Adrenal gland (tissue), 12 donors: ENCODE measurements around the gene RYR3. TPM values are rescaled to one million over a fixed set of nuclear protein-coding genes. Genes with fewer than 3 reads are reported as not detected.

Experiments
- DNase-seq, 7 donors: peaks; one replicate each; pipeline ENCODE4 v3.0.0-alpha.2; 2019 to 2020
- H3K27ac ChIP-seq, 5 donors: fragments of 200-600 bp; sonication (generic) in 4 of 5; 1 replicate in 3 of 5; 2 replicates in 2 of 5; pipeline versions ENCODE4 v1.5.1 to v1.8.0; 2016 to 2020; ENCODE audit warnings: mild to moderate bottlenecking in 1 of 5
- H3K27me3 ChIP-seq: fragments of 200-600 bp; 2 replicates; pipeline ENCODE4 v1.8.0; 2021
- H3K36me3 ChIP-seq, 2 donors: fragments of 200-600 bp; replicated peaks in 1 of 2; 1 replicate in 1 of 2; 2 replicates in 1 of 2; pipeline versions ENCODE4 v1.5.1 to v1.8.0; 2018 to 2022
- H3K4me1 ChIP-seq, 2 donors: fragments of 200-600 bp; replicated peaks in 1 of 2; 1 replicate in 1 of 2; 2 replicates in 1 of 2; pipeline versions ENCODE4 v1.5.1 to v1.8.0; 2018 to 2021
- H3K4me3 ChIP-seq, 4 donors: fragments of 200-600 bp; sonication (generic) in 3 of 4; one replicate each; pipeline ENCODE4 v1.5.1; 2016 to 2018
- H3K9me3 ChIP-seq, 3 donors: fragments of 200-600 bp; sonication (generic) in 1 of 3; replicated peaks in 1 of 3; 1 replicate in 2 of 3; 2 replicates in 1 of 3; pipeline versions ENCODE4 v1.5.1 to v1.8.0; 2016 to 2021
- CTCF ChIP-seq, 6 experiments: fragments of 450-650 bp in 4 of 6; fragments of 200-600 bp in 2 of 6; sonication (generic) in 1 of 6; IDR thresholded peaks; 1 replicate in 5 of 6; 2 replicates in 1 of 6; pipeline versions ENCODE4 v1.5.1 to v1.8.0; 2016 to 2021; ENCODE audit warnings: antibody characterized with exemption in 6 of 6, mild to moderate bottlenecking in 2 of 6, moderate library complexity in 1 of 6
- POLR2A ChIP-seq, 2 donors: fragments of 450-650 bp; IDR thresholded peaks; one replicate each; pipeline ENCODE4 v1.6.1; 2017; ENCODE audit warnings: antibody characterized with exemption in 2 of 2, mild to moderate bottlenecking in 2 of 2, moderate library complexity in 1 of 2
- WGBS, 4 donors: extraction: QIAGEN DNeasy Blood & Tissue Kit in 2 of 4; methylation state at CpG; one replicate each; pipeline versions ENCODE4 v1.1.5 to v1.1.7; 2013 to 2017; 5-methylcytosine and 5-hydroxymethylcytosine counted together
- intact Hi-C, 2 donors: fragments of 100-400 bp; cut with DNase I; formaldehyde crosslinking; loops; one replicate each; pipeline versions ENCODE4 v1.14.1 to v1.15.0; 2022 to 2023
- polyA plus RNA-seq, 3 donors: library from polyadenylated mRNA; stranded (reverse); fragments of 200-250 nt in 2 of 3; fragments of 350-450 nt in 1 of 3; fragmentation: Illumina TruSeq in 1 of 3; extraction: RNeasy Lipid Tissue Mini Kit (QIAGEN cat#74804) in 1 of 3; gene quantifications; one replicate each; pipeline ENCODE4 v1.2.3, GENCODE V29; 2013 to 2014
- total RNA-seq, 9 donors: library from RNA; depleted of rRNA in 4 of 9; stranded (reverse); fragments of >200 nt in 4 of 9; fragments of 120-200 nt in 1 of 9; fragmentation: NEBNext Ultra II Directional in 1 of 9; extraction: Animal tissue kit (Norgen Biotek cat#: 25700) in 1 of 9; gene quantifications; one replicate each; pipeline versions ENCODE4 v1.1.0 to v1.2.4, GENCODE V29; 2013 to 2023
- donor health status: healthy with polysubstance abuse.
- donor health status: Bipolar disorder and iron deficiency.
- donor health status: DM: yes; HTN: yes; CAD: no.
- donor health status: DM: no; HTN: no; CAD: no.
- donor health status: DM: no; HTN: no; CAD: no.
- donor health status: DM: yes; HTN: yes; CAD: no.

Gene RYR3
- total and polyA plus RNA-seq, 12 donors: 0.32 to 60.7 (median 3.4) TPM

DNA sequence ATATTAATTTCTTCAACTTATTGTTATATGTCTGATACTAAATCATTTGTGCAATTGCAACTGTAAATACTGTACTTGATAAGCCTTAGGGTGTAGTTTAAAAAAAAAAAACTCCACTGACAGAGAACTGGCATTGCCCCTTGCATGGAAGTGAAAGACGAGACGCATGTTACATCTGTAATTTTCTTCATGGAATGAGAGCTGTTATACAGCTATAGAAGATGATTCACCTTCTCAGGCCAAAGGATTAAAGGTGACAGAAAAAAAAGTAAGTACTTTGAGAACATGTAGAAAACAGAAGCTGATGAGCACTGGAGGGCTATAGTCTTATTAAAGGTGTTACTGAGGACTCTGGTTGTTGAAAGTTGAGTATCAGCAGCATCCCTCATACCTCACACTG lies 16.1 kb downstream of the RYR3 start:
- 73 to 90% (median 86%) methylated on average over 2 of the region's 2 CpGs for WGBS, 4 donors
- no peak overlapping the region for H3K4me3 ChIP-seq
- no peaks in the 10 kb centered on the region for H3K9me3 ChIP-seq
- no peak overlapping the region for H3K27ac ChIP-seq
- H3K4me1 ChIP-seq: no peaks in the 10 kb centered on the region
- intact Hi-C loops: no loop called here
- peaks cover 4% of the 10 kb centered on the region for H3K27me3 ChIP-seq
- H3K36me3 ChIP-seq: no peaks in the 10 kb centered on the region
- no peak for TF ChIP-seq POLR2A (IDR thresholded peaks at IDR 0.05)
- no peak for TF ChIP-seq CTCF (IDR thresholded peaks at IDR 0.05)
- DNase-seq: no peak

DNA sequence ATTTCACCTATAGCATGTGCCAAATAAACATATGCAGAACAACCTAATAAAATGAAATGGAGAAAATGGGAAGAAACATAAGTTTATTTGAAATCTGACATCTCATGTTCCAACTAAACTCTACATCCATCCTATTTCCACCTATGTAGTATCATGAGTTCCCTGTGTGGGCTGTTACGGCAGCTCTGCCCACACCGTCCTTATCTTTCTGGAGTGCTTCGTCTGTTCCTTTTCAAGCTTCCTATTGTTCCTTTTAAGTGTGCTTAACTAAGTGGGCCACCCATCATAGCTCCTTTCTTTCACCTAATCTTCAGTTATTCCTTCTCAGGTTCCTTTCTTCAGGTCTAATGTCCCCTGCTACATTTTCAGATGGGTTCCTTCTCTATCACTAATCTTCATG lies 17.3 kb downstream of the RYR3 start:
- TF ChIP-seq CTCF (IDR thresholded peaks at IDR 0.05) (no peak), POLR2A (IDR thresholded peaks at IDR 0.05) (no peak)
- no peak overlapping the region for H3K27ac ChIP-seq
- intact Hi-C loops: no loop called here
- H3K27me3 ChIP-seq: peaks cover 6% of the 10 kb centered on the region
- 68 to 72% (median 70%) methylated on average over 3 of the region's 3 CpGs for WGBS, 4 donors
- H3K36me3 ChIP-seq: no peaks in the 10 kb centered on the region
- no peak for DNase-seq
- H3K9me3 ChIP-seq: no peaks in the 10 kb centered on the region
- H3K4me1 ChIP-seq: no peaks in the 10 kb centered on the region
- no peak overlapping the region for H3K4me3 ChIP-seq

GRCh38 chr15:33329457-33329856 lies 18.7 kb downstream of the RYR3 start:
- intact Hi-C loops: no loop called here
- WGBS, 4 donors: 76 to 83% (median 81%) methylated on average over 4 of the region's 4 CpGs
- H3K27ac ChIP-seq: no peak overlapping the region
- no peak for DNase-seq
- H3K4me1 ChIP-seq: no peaks in the 10 kb centered on the region
- no peak for TF ChIP-seq POLR2A (IDR thresholded peaks at IDR 0.05)
- TF ChIP-seq CTCF (IDR thresholded peaks at IDR 0.05): no peak
- H3K9me3 ChIP-seq: no peaks in the 10 kb centered on the region
- H3K36me3 ChIP-seq: no peaks in the 10 kb centered on the region
- H3K27me3 ChIP-seq: peaks cover 12% of the 10 kb centered on the region
- no peak overlapping the region for H3K4me3 ChIP-seq

DNA sequence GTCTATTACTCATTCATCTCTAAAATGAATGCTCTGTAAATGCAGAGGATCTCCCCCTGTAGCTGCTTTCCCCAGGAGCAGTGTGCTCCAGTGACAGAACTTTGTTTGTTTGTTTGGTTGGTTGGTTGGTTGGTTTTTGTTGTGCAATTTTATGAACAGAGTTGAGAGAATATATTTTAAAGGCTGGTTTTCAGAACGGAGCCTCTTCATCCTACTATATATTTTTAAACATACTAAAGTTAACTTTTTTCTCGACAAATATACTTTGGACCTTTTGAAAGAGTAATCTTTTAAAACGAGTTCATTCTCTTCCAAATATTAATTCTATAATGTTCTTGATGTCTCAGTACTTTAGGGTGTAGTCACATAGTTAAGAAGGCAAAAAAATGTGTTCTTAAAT lies 20.2 kb downstream of the RYR3 start:
- 59 to 70% (median 65%) methylated on average over 3 of the region's 3 CpGs for WGBS, 4 donors
- Histone ChIP-seq H3K4me1 (no peaks in the 10 kb centered on the region), H3K36me3 (no peaks in the 10 kb centered on the region), H3K27ac (no peak overlapping the region), H3K27me3 (peaks cover 12% of the 10 kb centered on the region), H3K4me3 (no peak overlapping the region), H3K9me3 (no peaks in the 10 kb centered on the region)
- intact Hi-C loops: no loop called here
- DNase-seq: no peak
- TF ChIP-seq POLR2A (IDR thresholded peaks at IDR 0.05) (no peak), CTCF (IDR thresholded peaks at IDR 0.05) (no peak)
